Hepatocyte (in vitro differentiated cells): ENCODE results near the gene SMIM1.

Experiments used
- EZH2 ChIP-seq: fragments of 200-600 bp; sonication (generic); IDR thresholded peaks from 2 replicates; pipeline ENCODE4 v1.6.1; 2016; ENCODE audit warnings: antibody characterized with exemption, mild to moderate bottlenecking, borderline replicate concordance
- EZH2phosphoT487 ChIP-seq: fragments of 200-600 bp; sonication (generic); IDR thresholded peaks from one replicate; pipeline ENCODE4 v1.6.1; 2018; ENCODE audit warnings: antibody characterized with exemption, mild to moderate bottlenecking, low read depth, moderate library complexity; ENCODE audit not compliant: unreplicated experiment, severe bottlenecking
- TF ChIP-seq, protein P1 (sequence below): fragments of 200-600 bp; sonication (generic); IDR thresholded peaks from 2 replicates; pipeline ENCODE4 v1.5.1; 2016; ENCODE audit warnings: antibody characterized with exemption, mild to moderate bottlenecking; ENCODE audit not compliant: poor library complexity

DNA sequence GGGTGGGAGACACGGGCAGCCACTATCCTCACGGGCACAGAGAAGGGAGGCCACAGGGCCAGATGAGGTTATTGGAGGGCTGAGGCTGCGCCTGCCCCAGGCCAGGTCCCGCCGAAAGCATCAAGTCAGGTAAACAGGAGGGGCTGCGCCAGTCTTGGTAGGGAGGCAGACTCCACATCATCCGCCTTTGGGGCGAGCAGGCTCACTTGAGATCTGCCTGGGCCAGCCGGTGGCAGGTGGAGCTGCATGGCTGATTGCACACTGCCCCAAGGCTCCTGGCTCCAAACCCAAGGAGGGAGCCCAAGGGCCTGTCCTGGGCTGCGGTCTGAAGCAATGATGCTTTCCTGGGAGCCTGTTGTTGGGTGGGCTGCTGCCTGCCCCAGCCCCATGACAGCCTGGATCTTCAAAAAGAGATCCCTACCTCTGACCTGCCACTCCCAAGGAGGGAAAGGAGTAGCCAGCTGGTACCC, 4.6 kb downstream of the SMIM1 start:
- TF ChIP-seq EZH2phosphoT487 = no peak
- no peak for TF ChIP-seq EZH2
- TF ChIP-seq, protein P1, sequence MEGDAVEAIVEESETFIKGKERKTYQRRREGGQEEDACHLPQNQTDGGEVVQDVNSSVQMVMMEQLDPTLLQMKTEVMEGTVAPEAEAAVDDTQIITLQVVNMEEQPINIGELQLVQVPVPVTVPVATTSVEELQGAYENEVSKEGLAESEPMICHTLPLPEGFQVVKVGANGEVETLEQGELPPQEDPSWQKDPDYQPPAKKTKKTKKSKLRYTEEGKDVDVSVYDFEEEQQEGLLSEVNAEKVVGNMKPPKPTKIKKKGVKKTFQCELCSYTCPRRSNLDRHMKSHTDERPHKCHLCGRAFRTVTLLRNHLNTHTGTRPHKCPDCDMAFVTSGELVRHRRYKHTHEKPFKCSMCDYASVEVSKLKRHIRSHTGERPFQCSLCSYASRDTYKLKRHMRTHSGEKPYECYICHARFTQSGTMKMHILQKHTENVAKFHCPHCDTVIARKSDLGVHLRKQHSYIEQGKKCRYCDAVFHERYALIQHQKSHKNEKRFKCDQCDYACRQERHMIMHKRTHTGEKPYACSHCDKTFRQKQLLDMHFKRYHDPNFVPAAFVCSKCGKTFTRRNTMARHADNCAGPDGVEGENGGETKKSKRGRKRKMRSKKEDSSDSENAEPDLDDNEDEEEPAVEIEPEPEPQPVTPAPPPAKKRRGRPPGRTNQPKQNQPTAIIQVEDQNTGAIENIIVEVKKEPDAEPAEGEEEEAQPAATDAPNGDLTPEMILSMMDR = no peak
